GF-D8 (cell line): Measurements from ENCODE around the gene HLCS.

Source experiments
- DNase-seq: peaks from one replicate; lab custom pipeline; 2025; lab: John Stamatoyannopoulos, UW

Gene HLCS

GRCh38 chr21:36719614-36720013 is 246.9 kb downstream of the HLCS start:
- DNase-seq, result no peak

DNA sequence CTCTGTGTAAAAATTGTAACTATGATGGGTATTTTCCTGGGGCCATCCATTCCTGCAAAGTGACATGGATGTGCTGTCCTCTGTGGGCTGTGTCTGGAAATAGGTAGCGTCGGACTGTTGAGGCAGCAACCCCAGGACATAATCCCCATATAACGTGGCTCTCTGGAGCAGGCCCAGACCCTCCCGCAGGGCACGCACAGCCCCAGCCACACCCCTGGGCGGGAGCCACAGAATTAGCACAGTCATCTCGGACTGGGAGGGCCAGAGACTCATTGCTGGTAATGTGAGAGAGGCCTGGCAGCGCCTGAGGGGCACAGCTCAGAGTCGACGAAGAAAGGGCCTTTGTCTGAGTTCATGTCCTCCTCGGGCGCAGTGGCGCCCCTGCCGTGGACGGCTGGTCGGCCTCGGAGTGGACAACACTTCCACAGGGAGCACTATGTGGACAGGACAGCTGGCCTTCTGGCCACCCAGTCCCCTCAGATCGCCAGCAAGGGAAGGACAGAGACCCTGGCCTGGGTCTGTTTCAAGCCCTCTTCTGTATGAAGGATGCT is 247.4 kb downstream of the HLCS start:
- no peak for DNase-seq

- DNase-seq, result no peak
Measured at GRCh38 chr21:36717976-36718375, 248.5 kb downstream of the HLCS start.

- no peak for DNase-seq
Measured at GRCh38 chr21:36716836-36717235, 249.6 kb downstream of the HLCS start.

GRCh38 chr21:36716387-36716786 is 250.1 kb downstream of the HLCS start:
- DNase-seq, result no peak

GRCh38 chr21:36713746-36714145 is 252.7 kb downstream of the HLCS start:
- no peak for DNase-seq

DNA sequence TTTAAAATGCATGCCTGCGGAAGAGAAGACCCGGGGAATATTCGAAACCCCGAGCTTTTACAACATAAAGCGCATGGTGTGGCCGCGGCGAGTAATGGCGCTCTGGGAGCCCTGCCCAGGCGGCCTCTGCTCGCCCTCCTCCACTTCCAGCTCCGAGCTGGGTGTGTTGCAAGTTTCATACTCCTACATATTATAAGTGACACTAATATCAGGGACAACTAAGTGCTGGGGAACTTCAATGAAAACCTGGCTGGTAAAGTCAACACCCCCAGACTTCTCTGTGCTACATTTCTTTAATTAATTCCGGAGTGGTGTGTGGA is 255.8 kb downstream of the HLCS start:
- no peak for DNase-seq

- DNase-seq, result no peak
Measured at GRCh38 chr21:36709868-36710728, 256.4 kb downstream of the HLCS start.

- DNase-seq, result no peak
Measured at GRCh38 chr21:36709030-36709867, 257.2 kb downstream of the HLCS start.

DNA sequence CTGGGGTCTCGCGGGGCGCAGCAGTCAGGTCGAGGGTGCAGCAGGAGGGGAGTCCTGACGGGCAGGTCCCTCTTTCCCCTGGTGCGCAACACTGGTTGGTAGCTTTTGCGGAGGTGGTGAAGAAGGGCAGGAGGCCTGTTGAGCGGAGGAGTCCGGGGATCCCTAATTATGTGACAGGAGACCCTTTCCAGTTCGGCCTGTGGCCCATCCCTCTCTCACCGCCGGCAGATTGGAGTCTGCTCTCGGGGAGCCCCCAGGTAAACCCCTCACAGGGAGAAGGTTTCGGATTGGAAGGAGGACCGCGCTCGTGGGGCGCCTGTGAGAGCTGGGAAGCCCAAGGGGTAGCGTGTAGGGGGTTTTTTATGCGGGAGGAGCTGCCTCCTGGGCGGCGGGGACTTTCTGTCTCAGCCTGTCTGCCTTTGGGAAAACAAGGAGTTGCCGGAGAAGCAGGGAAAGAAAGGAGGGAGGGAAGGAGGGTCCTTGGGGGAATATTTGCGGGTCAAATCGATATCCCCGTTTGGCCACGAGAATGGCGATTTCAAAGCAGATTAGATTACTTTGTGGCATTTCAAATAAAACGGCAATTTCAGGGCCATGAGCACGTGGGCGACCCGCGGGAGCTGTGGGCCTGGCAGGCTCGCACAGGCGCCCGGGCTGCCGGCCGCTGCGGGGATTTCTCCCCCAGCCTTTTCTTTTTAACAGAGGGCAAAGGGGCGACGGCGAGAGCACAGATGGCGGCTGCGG is 258.0 kb downstream of the HLCS start:
- DNase-seq, result no peak

- DNase-seq, result no peak
Measured at GRCh38 chr21:36707763-36708285, 258.6 kb downstream of the HLCS start.

DNA sequence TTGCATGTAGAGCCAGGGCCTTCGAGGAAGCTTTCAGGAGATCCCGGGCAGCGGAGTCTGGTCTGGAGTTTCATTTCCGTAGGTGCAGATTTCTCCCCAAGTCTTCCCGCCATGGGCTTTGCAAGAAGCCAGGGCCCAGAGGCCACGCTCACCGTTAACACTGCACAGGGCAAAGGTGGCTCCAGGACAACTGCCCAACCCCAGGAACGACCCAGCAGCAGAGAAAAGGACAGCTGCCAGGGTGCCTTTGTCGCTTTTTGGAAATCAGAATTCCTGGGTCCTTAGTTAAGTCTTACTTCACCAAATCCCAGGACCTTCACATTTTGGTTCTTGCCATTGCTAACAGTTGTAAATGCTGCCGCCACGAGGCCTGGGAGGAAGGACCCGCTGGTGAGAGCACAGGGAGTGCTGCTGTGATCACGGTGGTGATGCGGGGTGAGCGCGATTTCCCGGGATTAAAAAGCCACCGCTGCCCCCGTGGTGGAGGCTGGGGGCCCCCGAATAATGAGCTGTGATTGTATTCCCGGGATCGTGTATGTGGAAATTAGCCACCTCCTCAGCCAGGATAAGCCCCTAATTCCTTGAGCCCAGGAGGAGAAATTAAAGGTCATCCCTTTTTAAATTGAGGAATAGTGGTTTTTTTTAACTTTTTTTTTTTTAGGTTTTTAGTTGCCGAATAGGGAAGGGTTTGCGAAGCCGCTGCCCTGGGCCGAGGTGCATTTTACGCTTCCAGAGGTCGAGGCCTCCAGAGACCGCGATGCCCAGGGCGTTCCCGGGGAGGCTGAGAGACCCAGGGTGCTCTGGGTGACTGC is 259.3 kb downstream of the HLCS start:
- DNase-seq, result no peak

DNA sequence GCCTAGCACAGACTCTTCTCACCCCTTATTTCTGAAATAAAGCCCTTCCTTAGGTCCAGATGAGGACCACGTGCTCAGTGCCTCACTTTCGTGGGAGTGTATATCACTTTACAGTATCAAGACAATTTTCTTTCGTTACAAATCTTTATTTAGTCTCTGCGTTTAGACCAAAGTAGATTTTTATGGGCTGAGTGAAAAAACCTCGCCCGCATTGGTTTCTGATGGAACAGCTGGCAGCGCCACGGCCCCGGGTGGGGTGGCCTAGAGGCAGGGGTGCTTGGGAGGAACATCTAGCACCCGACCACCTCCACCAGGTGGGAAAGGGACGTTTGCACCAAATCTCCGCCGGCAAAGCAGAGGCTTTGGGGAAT is 260.0 kb downstream of the HLCS start:
- DNase-seq, result no peak

DNA sequence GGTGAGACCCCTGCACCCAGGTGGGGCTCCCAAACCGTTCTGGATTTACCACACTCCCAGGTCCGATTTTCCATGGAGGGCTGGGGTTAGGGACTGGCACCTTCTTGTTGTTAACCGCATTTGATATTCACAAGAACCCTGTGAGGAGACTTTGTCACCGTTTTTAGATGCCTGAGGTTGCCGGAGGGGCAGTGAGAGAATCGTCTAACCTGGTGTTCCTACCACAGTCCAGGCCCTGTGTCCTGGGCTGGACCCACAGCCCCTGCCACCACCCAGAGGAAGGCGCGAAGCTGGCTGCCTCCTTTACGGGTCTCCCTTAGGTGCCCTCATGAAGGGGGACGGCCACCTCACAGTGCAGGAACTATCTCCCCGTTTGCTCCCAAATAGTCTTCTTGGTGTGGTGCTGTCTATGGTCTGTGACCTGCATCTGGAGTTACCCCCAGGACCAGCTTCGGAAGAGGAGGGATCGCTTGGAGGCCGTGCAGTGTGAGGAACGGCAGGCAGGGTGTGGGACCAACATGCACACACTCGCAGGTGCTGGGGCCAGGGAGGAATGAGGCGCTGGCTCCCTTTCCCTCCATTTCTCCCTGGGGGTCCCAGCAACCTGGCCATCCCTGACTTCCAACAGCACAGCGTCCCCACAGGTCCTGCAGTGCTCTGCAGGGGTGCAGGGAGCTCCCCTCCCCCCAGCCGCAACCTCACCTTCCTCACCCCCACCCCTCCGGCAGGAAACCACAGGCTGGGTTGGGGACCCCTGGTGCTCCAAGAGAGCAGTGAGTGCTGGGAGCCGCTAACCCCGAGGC is 260.6 kb downstream of the HLCS start:
- DNase-seq, result no peak

- DNase-seq, result no peak
Measured at GRCh38 chr21:36704958-36705678, 261.4 kb downstream of the HLCS start.

- no peak for DNase-seq
Measured at GRCh38 chr21:36704281-36704957, 262.1 kb downstream of the HLCS start.

DNA sequence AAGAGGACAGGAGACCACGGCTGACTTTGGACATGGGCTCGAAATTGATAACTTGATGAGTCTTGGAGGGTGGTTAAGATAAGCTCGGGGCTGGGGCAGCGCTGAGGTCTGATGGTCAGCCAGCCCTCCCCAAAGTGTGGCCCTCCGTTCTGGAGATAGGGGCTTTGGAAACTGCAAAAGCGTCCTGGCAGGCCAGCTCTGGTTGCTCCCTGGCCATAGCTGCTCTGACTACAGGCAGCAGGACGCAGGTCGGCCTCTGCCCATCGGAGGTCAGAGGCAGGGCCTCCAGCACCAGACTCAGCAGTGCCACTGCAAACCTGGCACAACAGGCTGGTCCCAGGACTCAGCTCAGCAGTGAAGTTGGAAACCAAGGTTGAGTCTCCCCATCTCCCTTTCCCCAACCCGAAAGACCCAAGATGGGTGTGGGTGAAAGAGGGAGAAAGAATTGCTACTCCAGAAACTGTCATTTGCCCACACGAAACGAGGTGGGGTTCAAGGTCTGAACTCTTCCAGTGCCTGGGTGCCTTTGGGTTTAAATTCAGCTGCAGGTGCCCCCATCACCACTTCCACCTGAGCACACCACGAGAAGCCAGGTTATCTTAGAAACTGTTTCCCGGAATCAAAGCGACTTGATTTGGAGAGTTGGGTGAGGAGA is 262.7 kb downstream of the HLCS start:
- DNase-seq, result no peak

DNA sequence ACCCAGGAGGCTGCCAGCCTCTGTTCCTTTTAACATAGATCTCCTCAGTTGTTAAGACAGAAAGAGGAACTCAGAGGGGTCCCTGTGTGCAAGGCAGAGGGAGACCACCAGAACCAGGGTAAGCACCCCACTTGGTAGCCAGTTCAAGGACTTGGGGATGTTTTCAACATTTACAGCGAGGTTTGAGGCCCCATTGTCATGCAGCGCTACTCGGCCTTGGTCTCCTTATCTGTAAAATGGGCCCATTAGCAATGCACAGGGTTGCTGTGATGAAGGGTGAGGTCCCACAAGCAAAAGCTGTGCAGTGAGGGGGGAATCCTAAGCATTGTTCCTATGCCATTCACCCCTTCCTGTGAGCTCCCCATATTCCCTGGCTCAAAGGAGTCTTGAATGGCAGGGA is 263.3 kb downstream of the HLCS start:
- no peak for DNase-seq

DNA sequence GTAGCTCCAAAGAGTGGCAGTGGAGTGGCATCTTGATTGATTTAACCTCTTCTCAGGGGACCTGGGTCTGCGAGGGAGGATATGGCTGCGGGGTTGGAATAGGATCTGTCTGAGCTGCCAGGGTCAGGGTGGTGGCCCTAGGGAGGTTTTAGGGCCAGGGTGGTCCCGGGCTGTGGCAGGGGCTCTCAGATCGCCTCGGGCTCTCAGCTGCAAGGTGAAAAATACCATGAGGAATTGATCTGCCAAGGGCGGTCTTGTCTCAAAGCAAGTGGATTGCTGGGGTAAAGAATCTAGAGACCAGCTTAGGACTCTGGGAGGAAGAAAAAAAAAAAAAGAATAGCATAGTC is 263.9 kb downstream of the HLCS start:
- DNase-seq, result no peak
